Thyroid gland (tissue), 4 donors: ENCODE measurements around the gene PRPH. TPM values are rescaled to one million over a fixed set of nuclear protein-coding genes. Genes with fewer than 3 reads are reported as not detected.

Experiments used
- DNase-seq, 2 donors: peaks; one replicate each; pipeline ENCODE4 v3.0.0-alpha.2; 2019
- H3K27ac ChIP-seq, 3 donors: fragments of 200-600 bp; sonication (generic); 1 replicate in 2 of 3; 2 replicates in 1 of 3; pipeline ENCODE4 v1.5.1; 2016 to 2019; ENCODE audit warnings: mild to moderate bottlenecking in 1 of 3, moderate library complexity in 1 of 3
- H3K27me3 ChIP-seq: fragments of 200-600 bp; sonication (generic); one replicate; pipeline ENCODE4 v1.5.1; 2019
- H3K36me3 ChIP-seq, 2 donors: fragments of 200-600 bp; sonication (generic); one replicate each; pipeline ENCODE4 v1.5.1; 2016 to 2019
- H3K4me1 ChIP-seq, 2 donors: fragments of 200-600 bp; sonication (generic); one replicate each; pipeline ENCODE4 v1.5.1; 2017 to 2019
- H3K4me3 ChIP-seq, 3 donors: fragments of 200-600 bp; sonication (generic); replicated peaks in 1 of 3; 1 replicate in 2 of 3; 2 replicates in 1 of 3; pipeline ENCODE4 v1.5.1; 2016; ENCODE audit warnings: mild to moderate bottlenecking in 1 of 3
- H3K9me3 ChIP-seq: fragments of 200-600 bp; sonication (generic); one replicate; pipeline ENCODE4 v1.5.1; 2017
- POLR2A ChIP-seq, 2 donors: fragments of 450-650 bp; IDR thresholded peaks; one replicate each; pipeline ENCODE4 v1.6.1; 2017; ENCODE audit warnings: antibody characterized with exemption in 2 of 2, mild to moderate bottlenecking in 2 of 2, moderate library complexity in 1 of 2
- WGBS, 2 donors: methylation state at CpG; one replicate each; pipeline ENCODE4 v1.1.5; 2017; 5-methylcytosine and 5-hydroxymethylcytosine counted together
- intact Hi-C: fragments of 100-400 bp; cut with DNase I; formaldehyde crosslinking; loops from one replicate; pipeline ENCODE4 v1.15.1; 2023
- total RNA-seq, 4 donors: library from RNA; depleted of rRNA; stranded (reverse); fragments of >200 nt; gene quantifications; one replicate each; pipeline ENCODE4 v1.2.3, GENCODE V29; 2016
- TF ChIP-seq, protein P1 (sequence below), 6 experiments: fragments of 200-600 bp in 3 of 6; fragments of 450-650 bp in 3 of 6; sonication (generic) in 3 of 6; IDR thresholded peaks; one replicate each; pipeline ENCODE4 v1.5.1; 2016 to 2019; ENCODE audit warnings: antibody characterized with exemption in 6 of 6, mild to moderate bottlenecking in 2 of 6, inconsistent platforms in 1 of 6, moderate library complexity in 1 of 6

The PRPH gene
- total RNA-seq, 4 donors from 2014 or later: 0.67 TPM; not detected in 3

DNA sequence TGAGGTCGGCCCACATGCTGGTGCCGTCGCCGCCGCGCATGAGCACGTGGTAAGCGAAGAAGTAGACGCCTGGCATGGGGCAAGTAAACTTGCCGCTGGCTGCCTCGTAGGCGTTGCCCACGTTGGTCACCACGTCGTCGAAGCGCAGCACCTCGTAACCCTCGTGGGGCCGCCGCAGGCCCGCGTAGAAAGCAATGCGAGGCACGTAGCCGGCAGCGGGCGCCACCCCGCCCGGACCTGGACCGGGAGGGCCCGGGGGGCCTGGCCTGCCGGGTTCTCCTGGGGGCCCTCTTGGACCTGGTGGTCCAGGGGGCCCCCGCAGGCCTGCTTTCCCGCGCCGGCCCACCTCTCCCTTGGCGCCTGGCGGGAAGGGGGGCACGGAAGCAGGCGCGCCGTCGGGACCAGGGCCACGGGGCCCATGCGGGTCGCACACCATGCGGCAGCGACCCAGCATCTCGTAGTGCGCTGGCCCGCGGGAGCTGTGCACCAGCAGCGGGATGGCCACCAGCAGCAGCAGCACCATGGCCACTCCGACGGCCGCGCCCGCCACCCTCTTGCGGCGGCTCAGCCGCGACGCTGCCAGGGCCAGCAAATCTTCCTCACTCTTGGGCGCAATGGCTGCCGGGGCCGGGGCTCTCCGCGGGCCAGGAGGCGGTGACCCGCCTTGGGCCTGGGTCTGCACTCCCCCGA, 41.2 kb downstream of the PRPH start:
- DNase-seq: no peak
- H3K27me3 ChIP-seq: peaks cover 7% of the 10 kb centered on the region
- H3K36me3 ChIP-seq: no peaks in the 10 kb centered on the region
- H3K4me3 ChIP-seq: no peak overlapping the region
- intact Hi-C loops: no loop called here
- H3K27ac ChIP-seq: no peak overlapping the region
- 40 to 41% methylated on average over 8 to 12 of the region's 72 CpGs for WGBS, 2 donors
- no peak for TF ChIP-seq POLR2A (IDR thresholded peaks at IDR 0.05)
- TF ChIP-seq, protein P1, sequence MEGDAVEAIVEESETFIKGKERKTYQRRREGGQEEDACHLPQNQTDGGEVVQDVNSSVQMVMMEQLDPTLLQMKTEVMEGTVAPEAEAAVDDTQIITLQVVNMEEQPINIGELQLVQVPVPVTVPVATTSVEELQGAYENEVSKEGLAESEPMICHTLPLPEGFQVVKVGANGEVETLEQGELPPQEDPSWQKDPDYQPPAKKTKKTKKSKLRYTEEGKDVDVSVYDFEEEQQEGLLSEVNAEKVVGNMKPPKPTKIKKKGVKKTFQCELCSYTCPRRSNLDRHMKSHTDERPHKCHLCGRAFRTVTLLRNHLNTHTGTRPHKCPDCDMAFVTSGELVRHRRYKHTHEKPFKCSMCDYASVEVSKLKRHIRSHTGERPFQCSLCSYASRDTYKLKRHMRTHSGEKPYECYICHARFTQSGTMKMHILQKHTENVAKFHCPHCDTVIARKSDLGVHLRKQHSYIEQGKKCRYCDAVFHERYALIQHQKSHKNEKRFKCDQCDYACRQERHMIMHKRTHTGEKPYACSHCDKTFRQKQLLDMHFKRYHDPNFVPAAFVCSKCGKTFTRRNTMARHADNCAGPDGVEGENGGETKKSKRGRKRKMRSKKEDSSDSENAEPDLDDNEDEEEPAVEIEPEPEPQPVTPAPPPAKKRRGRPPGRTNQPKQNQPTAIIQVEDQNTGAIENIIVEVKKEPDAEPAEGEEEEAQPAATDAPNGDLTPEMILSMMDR (IDR thresholded peaks at IDR 0.05): no peak
- peaks cover 3 to 37% of the 10 kb centered on the region in 2 donors for H3K4me1 ChIP-seq
- no peaks in the 10 kb centered on the region for H3K9me3 ChIP-seq

DNA sequence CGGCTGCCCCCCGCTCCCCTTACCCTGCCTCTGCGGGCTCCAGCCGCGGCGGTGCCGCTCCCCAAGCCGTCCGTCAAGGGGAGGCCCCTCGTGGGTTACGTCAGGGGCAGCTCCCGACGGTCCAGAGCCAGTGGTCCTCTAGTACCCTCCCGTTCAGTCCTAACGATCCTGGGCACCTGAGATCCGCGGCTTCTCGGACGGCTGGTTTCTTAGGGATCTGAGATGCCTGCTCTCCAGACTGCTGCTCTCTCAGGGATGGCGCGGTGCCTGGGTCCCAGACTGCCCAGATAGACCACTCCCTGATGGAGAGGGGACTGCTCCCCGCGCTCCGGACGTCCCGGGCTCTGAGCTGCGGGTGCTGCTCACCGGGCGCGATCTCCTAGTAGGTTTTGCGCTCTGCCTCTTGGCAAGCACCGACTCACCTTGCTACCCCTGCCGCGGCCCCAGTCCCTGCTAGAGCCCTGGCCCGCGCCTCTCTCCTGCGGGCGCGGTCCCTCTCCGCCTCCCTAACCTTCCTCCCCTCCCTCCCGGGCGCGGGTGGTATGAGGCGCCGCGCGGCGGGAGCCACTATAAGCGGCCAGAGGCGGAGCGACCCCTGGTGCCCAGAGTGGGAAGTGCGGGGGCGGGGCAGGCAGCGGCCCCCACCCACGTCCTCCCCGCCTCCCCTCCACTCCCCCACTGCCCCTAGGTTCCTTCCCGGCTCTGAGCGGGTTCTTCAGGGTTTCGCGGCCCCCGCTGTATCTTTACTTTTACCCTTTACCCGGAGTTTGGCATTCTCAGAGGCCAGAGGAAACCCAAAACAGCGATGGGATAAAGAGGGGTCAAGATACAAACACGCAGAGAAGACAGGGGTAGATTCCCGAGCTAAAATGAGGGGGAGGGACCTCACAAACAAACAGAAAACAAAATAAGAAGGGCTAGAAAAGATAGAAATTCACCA, 42.0 kb downstream of the PRPH start, which contains the start of gene C1QL4:
Gene C1QL4 (minus strand): TSS at position 544 of the 940 bp plus-strand sequence. CDS start 711 bp downstream, outside the sequence.
- H3K4me3 ChIP-seq: peak within 1 kb of the TSS in 1 of 3 donors; percentile 27
- 2% methylated on average over 18 to 33 of the region's 65 CpGs for WGBS, 2 donors
- intact Hi-C loops: no loop called here
- peak; percentile 81 to 84 for DNase-seq
- H3K27me3 ChIP-seq: peaks cover 7% of the 10 kb centered on the region
- no peak within 1 kb of the TSS for H3K27ac ChIP-seq
- peaks cover 3 to 33% of the 10 kb centered on the region in 2 donors for H3K4me1 ChIP-seq
- no peaks in the 10 kb centered on the region for H3K36me3 ChIP-seq
- no peaks in the 10 kb centered on the region for H3K9me3 ChIP-seq
- TF ChIP-seq POLR2A (IDR thresholded peaks at IDR 0.05): no peak
- TF ChIP-seq, protein P1 (IDR thresholded peaks at IDR 0.05): peak; percentile 51 to 99 (median 84)

DNA sequence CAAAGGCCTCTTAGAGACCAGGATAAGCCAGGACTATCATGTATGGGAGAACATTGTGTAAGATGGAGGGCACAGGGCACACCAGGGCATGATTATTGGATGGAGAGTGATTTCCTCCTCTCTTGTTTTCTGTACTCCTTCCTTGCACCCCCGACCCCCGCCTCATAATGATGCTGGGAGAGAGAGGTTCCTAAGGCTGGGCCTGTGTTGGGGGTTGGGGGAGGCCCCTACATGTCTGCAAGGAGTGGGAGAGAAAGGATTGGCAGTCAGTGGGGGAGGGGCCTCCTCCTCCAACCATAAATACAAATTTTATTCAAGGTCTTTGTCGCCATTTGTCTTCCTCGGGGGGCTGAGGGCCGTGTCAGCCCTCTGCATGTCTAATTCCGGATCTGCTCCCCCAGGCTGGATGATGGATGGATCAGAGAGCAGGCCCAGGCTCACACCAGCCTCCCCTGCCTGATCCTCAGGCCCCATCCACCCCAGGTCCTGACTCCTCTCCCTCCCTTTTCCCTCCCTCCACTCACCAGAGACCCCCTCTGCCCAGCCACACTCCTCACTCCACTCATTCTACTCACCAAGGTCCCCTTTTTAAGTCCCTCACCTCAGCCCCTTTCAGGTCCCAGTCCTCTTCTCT, 44.0 kb downstream of the PRPH start:
- Histone ChIP-seq H3K27ac (no peak overlapping the region), H3K36me3 (no peaks in the 10 kb centered on the region), H3K4me3 (no peak overlapping the region), H3K4me1 (peaks cover 15 to 44% of the 10 kb centered on the region in 2 donors), H3K9me3 (no peaks in the 10 kb centered on the region), H3K27me3 (peaks cover 7% of the 10 kb centered on the region)
- intact Hi-C loops: no loop called here
- WGBS, 2 donors: 67 to 78% methylated on average over 5 to 6 of the region's 6 CpGs
- no peak for DNase-seq
- TF ChIP-seq POLR2A (IDR thresholded peaks at IDR 0.05): no peak
- TF ChIP-seq, protein P1 (IDR thresholded peaks at IDR 0.05): no peak

DNA sequence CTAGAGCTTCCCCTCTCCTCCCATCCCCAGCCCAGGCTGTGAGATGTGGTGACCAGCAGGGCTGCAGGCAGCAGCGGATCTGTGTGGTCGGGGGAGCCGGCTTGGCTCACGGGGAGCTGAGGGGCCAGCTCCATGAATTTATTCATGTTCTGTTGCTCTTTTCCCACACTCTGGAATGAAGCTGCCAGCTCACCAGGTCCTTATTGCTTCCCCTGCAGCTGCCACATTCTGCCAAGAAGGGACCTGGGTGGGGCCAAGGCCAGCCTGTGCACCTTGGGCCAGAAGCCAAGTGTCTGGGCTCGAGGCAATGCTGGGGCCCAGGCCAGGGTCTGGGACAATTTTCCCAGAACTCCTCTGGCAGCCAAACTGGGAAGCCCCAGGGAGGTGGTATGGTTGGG, 44.5 kb downstream of the PRPH start:
- Histone ChIP-seq H3K36me3 (no peaks in the 10 kb centered on the region), H3K27ac (no peak overlapping the region), H3K27me3 (peaks cover 7% of the 10 kb centered on the region), H3K4me3 (no peak overlapping the region), H3K4me1 (peaks cover 15 to 49% of the 10 kb centered on the region in 2 donors), H3K9me3 (no peaks in the 10 kb centered on the region)
- WGBS, 2 donors: 26 to 28% methylated on average over 5 of the region's 5 CpGs
- intact Hi-C loops: no loop called here
- peak; percentile 58 to 73 for DNase-seq
- TF ChIP-seq POLR2A (IDR thresholded peaks at IDR 0.05): no peak
- TF ChIP-seq, protein P1 (IDR thresholded peaks at IDR 0.05): no peak
